HepG2 (cell line): ENCODE results near the gene FBXO39. TPM values are rescaled to one million over a fixed set of nuclear protein-coding genes. Genes with fewer than 3 reads are reported as not detected.

Experiments
- BCL6 ChIP-seq: IDR thresholded peaks from 2 replicates; pipeline ENCODE4 v1.6.1; 2016; ENCODE audit warnings: missing genetic modification reagents, missing compliant biosample characterization
- DMAP1 ChIP-seq: IDR thresholded peaks from 2 replicates; pipeline ENCODE4 v1.6.1; 2016
- HHEX ChIP-seq: IDR thresholded peaks from 2 replicates; pipeline ENCODE4 v1.6.1; 2016; ENCODE audit warnings: control low read depth
- IKZF1 ChIP-seq: fragments of 450-650 bp; IDR thresholded peaks from 2 replicates; pipeline ENCODE4 v1.7.1; 2016
- MATR3 ChIP-seq: sonication (generic); formaldehyde crosslinking; IDR thresholded peaks from 2 replicates; pipeline ENCODE4 v1.4.0; 2020; ENCODE audit warnings: missing genetic modification reagents
- MED13 ChIP-seq: sonication (generic); formaldehyde crosslinking; IDR thresholded peaks from 2 replicates; pipeline ENCODE4 v1.5.0; 2020; ENCODE audit warnings: missing genetic modification reagents
- NFATC3 ChIP-seq: sonication (generic); formaldehyde crosslinking; IDR thresholded peaks from 2 replicates; pipeline ENCODE4 v1.5.1; 2020; ENCODE audit warnings: mild to moderate bottlenecking, missing genetic modification reagents
- SOX6 ChIP-seq, 2 experiments: fragments of 450-650 bp in 1 of 2; sonication (generic) in 1 of 2; formaldehyde crosslinking in 1 of 2; IDR thresholded peaks; 2 replicates each; pipeline versions ENCODE4 v1.4.0 to v1.6.1; 2017 to 2020; ENCODE audit warnings: antibody characterized with exemption in 1 of 2, mild to moderate bottlenecking in 1 of 2, missing genetic modification reagents in 1 of 2
- ZKSCAN1 ChIP-seq: fragments of 150-350 bp; IDR thresholded peaks from 2 replicates; pipeline ENCODE4 v1.6.1; 2014; ENCODE audit warnings: low read length
- ZNF546 ChIP-seq: sonication (generic); formaldehyde crosslinking; conservative IDR thresholded peaks from 2 replicates; pipeline ENCODE4 v1.8.1; 2023; ENCODE audit warnings: mild to moderate bottlenecking, missing genetic modification reagents
- ZNF773 ChIP-seq: sonication (generic); formaldehyde crosslinking; IDR thresholded peaks from 2 replicates; pipeline ENCODE4 v1.4.0; 2020; ENCODE audit warnings: missing genetic modification reagents, borderline replicate concordance
- polyA plus RNA-seq, 8 experiments: library from polyadenylated mRNA; depleted of rRNA in 3 of 8; stranded (reverse) in 7 of 8; unstranded in 1 of 8; fragments of >200 nt; fragmentation: Illumina TruSeq in 4 of 8; extraction: Trizol in 4 of 8; gene quantifications; 2 replicates each; pipeline versions ENCODE4 v1.2.1 to v1.2.3, GENCODE V29; 2011 to 2016; ENCODE audit warnings: low read depth in 4 of 8, missing spikeins in 1 of 8, mixed read lengths in 1 of 8; ENCODE audit not compliant: insufficient read depth in 1 of 8
- total RNA-seq, 5 experiments: library from RNA; depleted of rRNA; stranded (reverse); fragments of >200 nt; fragmentation: Illumina TruSeq; extraction: Trizol; gene quantifications; 2 replicates each; pipeline ENCODE4 v1.2.3, GENCODE V29; 2016; ENCODE audit warnings: low read depth in 1 of 5
- TF ChIP-seq, protein P1 (sequence below): sonication (generic); formaldehyde crosslinking; IDR thresholded peaks from 2 replicates; pipeline ENCODE4 v1.9.0; 2022; ENCODE audit warnings: missing genetic modification reagents, mild to moderate bottlenecking, borderline replicate concordance
- TF ChIP-seq, protein P2 (sequence below): sonication (generic); formaldehyde crosslinking; IDR thresholded peaks from 2 replicates; pipeline ENCODE4 v1.8.0; 2022; ENCODE audit warnings: mild to moderate bottlenecking, missing genetic modification reagents; ENCODE audit not compliant: insufficient replicate concordance
- TF ChIP-seq, protein P3 (sequence below): sonication (generic); formaldehyde crosslinking; IDR thresholded peaks from 2 replicates; pipeline ENCODE4 v1.4.0; 2020; ENCODE audit warnings: missing genetic modification reagents, borderline replicate concordance
- TF ChIP-seq, protein P4 (sequence below): sonication (generic); formaldehyde crosslinking; IDR thresholded peaks from 2 replicates; pipeline ENCODE4 v1.5.0; 2020; ENCODE audit warnings: mild to moderate bottlenecking, missing genetic modification reagents
- TF ChIP-seq, protein P5 (sequence below): IDR thresholded peaks from 2 replicates; pipeline ENCODE4 v1.6.1; 2016
- TF ChIP-seq, protein P6 (sequence below): sonication (generic); formaldehyde crosslinking; IDR thresholded peaks from 2 replicates; pipeline ENCODE4 v1.8.1; 2023; ENCODE audit warnings: mild to moderate bottlenecking, missing genetic modification reagents

The FBXO39 gene
- total and polyA plus RNA-seq, 2 of the 13 experiments (the other 11 are each of a cell fraction or from before 2014, with no cell fraction given) = 0.09 TPM; not detected in 1

DNA sequence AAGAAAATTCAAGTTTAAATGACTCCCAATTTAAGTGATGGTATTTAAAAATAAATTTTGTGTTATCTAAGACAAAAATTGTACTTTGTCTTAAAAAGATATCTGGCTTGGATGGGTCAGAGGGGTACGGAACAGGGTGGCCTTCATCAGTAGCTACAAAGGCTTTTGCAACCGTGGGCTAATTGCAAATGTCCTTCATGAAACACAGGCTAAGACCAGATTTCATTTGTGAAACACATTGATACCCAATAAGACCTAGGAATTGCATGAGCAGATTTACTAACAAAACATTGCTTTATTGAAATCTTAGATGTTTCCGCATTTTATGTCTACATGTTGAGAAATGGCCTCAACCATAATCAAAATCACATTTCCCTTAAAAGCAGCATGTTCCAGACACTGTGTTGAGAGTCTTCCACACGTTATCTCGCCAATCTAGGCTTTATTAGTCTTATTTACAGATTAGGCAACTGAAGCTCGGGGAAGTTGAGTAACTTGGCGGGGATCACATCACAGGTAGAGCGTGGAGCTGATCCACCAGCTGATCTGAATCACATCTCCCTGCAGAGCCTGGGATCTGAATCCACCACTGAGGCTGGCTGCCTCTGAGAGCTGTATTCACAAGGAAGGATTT is 21.8 kb downstream of the FBXO39 start (continued):
- TF ChIP-seq HHEX (no peak), IKZF1 (no peak), NFATC3 (CRISPR knock-in tag) (no peak), MATR3 (no peak), DMAP1 (CRISPR knock-in tag) (no peak), ZNF546 (no peak), SOX6 (IDR thresholded peaks at IDR 0.05) (no peak), SOX6 (CRISPR knock-in tag; IDR thresholded peaks at IDR 0.05) (peak; percentile 46; the same call in 1 of the 2 replicates), ZKSCAN1 (no peak), ZNF773 (CRISPR knock-in tag) (no peak), BCL6 (CRISPR knock-in tag) (0 out of 2 replicates have a peak, but pooled peaks have one; percentile 26), MED13 (CRISPR knock-in tag) (no peak)
- TF ChIP-seq, protein P1, sequence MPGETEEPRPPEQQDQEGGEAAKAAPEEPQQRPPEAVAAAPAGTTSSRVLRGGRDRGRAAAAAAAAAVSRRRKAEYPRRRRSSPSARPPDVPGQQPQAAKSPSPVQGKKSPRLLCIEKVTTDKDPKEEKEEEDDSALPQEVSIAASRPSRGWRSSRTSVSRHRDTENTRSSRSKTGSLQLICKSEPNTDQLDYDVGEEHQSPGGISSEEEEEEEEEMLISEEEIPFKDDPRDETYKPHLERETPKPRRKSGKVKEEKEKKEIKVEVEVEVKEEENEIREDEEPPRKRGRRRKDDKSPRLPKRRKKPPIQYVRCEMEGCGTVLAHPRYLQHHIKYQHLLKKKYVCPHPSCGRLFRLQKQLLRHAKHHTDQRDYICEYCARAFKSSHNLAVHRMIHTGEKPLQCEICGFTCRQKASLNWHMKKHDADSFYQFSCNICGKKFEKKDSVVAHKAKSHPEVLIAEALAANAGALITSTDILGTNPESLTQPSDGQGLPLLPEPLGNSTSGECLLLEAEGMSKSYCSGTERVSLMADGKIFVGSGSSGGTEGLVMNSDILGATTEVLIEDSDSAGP (CRISPR knock-in tag) = no peak
- TF ChIP-seq, protein P2, sequence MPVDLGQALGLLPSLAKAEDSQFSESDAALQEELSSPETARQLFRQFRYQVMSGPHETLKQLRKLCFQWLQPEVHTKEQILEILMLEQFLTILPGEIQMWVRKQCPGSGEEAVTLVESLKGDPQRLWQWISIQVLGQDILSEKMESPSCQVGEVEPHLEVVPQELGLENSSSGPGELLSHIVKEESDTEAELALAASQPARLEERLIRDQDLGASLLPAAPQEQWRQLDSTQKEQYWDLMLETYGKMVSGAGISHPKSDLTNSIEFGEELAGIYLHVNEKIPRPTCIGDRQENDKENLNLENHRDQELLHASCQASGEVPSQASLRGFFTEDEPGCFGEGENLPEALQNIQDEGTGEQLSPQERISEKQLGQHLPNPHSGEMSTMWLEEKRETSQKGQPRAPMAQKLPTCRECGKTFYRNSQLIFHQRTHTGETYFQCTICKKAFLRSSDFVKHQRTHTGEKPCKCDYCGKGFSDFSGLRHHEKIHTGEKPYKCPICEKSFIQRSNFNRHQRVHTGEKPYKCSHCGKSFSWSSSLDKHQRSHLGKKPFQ (CRISPR knock-in tag) = no peak
- TF ChIP-seq, protein P3, sequence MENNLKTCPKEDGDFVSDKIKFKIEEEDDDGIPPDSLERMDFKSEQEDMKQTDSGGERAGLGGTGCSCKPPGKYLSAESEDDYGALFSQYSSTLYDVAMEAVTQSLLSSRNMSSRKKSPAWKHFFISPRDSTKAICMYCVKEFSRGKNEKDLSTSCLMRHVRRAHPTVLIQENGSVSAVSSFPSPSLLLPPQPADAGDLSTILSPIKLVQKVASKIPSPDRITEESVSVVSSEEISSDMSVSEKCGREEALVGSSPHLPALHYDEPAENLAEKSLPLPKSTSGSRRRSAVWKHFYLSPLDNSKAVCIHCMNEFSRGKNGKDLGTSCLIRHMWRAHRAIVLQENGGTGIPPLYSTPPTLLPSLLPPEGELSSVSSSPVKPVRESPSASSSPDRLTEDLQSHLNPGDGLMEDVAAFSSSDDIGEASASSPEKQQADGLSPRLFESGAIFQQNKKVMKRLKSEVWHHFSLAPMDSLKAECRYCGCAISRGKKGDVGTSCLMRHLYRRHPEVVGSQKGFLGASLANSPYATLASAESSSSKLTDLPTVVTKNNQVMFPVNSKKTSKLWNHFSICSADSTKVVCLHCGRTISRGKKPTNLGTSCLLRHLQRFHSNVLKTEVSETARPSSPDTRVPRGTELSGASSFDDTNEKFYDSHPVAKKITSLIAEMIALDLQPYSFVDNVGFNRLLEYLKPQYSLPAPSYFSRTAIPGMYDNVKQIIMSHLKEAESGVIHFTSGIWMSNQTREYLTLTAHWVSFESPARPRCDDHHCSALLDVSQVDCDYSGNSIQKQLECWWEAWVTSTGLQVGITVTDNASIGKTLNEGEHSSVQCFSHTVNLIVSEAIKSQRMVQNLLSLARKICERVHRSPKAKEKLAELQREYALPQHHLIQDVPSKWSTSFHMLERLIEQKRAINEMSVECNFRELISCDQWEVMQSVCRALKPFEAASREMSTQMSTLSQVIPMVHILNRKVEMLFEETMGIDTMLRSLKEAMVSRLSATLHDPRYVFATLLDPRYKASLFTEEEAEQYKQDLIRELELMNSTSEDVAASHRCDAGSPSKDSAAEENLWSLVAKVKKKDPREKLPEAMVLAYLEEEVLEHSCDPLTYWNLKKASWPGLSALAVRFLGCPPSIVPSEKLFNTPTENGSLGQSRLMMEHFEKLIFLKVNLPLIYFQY (CRISPR knock-in tag) = no peak
- TF ChIP-seq, protein P4, sequence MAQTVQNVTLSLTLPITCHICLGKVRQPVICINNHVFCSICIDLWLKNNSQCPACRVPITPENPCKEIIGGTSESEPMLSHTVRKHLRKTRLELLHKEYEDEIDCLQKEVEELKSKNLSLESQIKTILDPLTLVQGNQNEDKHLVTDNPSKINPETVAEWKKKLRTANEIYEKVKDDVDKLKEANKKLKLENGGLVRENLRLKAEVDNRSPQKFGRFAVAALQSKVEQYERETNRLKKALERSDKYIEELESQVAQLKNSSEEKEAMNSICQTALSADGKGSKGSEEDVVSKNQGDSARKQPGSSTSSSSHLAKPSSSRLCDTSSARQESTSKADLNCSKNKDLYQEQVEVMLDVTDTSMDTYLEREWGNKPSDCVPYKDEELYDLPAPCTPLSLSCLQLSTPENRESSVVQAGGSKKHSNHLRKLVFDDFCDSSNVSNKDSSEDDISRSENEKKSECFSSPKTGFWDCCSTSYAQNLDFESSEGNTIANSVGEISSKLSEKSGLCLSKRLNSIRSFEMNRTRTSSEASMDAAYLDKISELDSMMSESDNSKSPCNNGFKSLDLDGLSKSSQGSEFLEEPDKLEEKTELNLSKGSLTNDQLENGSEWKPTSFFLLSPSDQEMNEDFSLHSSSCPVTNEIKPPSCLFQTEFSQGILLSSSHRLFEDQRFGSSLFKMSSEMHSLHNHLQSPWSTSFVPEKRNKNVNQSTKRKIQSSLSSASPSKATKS (CRISPR knock-in tag) = no peak
- TF ChIP-seq, protein P5, sequence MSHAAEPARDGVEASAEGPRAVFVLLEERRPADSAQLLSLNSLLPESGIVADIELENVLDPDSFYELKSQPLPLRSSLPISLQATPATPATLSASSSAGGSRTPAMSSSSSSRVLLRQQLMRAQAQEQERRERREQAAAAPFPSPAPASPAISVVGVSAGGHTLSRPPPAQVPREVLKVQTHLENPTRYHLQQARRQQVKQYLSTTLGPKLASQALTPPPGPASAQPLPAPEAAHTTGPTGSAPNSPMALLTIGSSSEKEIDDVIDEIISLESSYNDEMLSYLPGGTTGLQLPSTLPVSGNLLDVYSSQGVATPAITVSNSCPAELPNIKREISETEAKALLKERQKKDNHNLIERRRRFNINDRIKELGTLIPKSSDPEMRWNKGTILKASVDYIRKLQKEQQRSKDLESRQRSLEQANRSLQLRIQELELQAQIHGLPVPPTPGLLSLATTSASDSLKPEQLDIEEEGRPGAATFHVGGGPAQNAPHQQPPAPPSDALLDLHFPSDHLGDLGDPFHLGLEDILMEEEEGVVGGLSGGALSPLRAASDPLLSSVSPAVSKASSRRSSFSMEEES = no peak
- TF ChIP-seq, protein P6, sequence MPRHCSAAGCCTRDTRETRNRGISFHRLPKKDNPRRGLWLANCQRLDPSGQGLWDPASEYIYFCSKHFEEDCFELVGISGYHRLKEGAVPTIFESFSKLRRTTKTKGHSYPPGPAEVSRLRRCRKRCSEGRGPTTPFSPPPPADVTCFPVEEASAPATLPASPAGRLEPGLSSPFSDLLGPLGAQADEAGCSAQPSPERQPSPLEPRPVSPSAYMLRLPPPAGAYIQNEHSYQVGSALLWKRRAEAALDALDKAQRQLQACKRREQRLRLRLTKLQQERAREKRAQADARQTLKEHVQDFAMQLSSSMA = no peak
